SKM-1 (cell line): Measurements from ENCODE around the gene ALG9.

ENCODE experiments used
- DNase-seq: peaks from one replicate; lab custom pipeline; 2025; ENCODE audit not compliant: unreplicated experiment; lab: John Stamatoyannopoulos, UW

The ALG9 gene

GRCh38 chr11:111837366-111837891 lies 34.0 kb downstream of the ALG9 start:
- no peak for DNase-seq

GRCh38 chr11:111836721-111837120 lies 34.7 kb downstream of the ALG9 start:
- DNase-seq, result no peak

GRCh38 chr11:111836162-111836561 lies 35.2 kb downstream of the ALG9 start:
- DNase-seq, result no peak

GRCh38 chr11:111835665-111836064 lies 35.7 kb downstream of the ALG9 start:
- DNase-seq, result no peak

GRCh38 chr11:111834432-111835163 lies 36.8 kb downstream of the ALG9 start:
- no peak for DNase-seq

GRCh38 chr11:111833524-111833923 lies 37.9 kb downstream of the ALG9 start:
- no peak for DNase-seq

- no peak for DNase-seq
Observed at GRCh38 chr11:111829185-111829968, 42.0 kb downstream of the ALG9 start.

GRCh38 chr11:111826322-111826950 lies 44.9 kb downstream of the ALG9 start:
- DNase-seq, result no peak

- DNase-seq, result no peak
Observed at GRCh38 chr11:111823629-111824028, 47.8 kb downstream of the ALG9 start.

GRCh38 chr11:111823131-111823530 lies 48.2 kb downstream of the ALG9 start:
- no peak for DNase-seq

- no peak for DNase-seq
Observed at GRCh38 chr11:111819829-111820237, 51.5 kb downstream of the ALG9 start.

- DNase-seq, result no peak
Observed at GRCh38 chr11:111819161-111819828, 52.1 kb downstream of the ALG9 start.

GRCh38 chr11:111815489-111815888 lies 55.9 kb downstream of the ALG9 start:
- no peak for DNase-seq

- DNase-seq, result no peak
Observed at GRCh38 chr11:111814557-111815320, 56.6 kb downstream of the ALG9 start.

GRCh38 chr11:111814106-111814505 lies 57.3 kb downstream of the ALG9 start:
- DNase-seq, result no peak

GRCh38 chr11:111812211-111812610 lies 59.2 kb downstream of the ALG9 start:
- no peak for DNase-seq

GRCh38 chr11:111811445-111811844 lies 59.9 kb downstream of the ALG9 start:
- DNase-seq, result no peak

GRCh38 chr11:111808834-111809233 lies 62.5 kb downstream of the ALG9 start:
- DNase-seq, result no peak

- DNase-seq, result no peak
Observed at GRCh38 chr11:111808063-111808588, 63.3 kb downstream of the ALG9 start.

- DNase-seq, result no peak
Observed at GRCh38 chr11:111807076-111807475, 64.3 kb downstream of the ALG9 start.
